ENCODE data around the gene AOC3.
"Not testable (repeated sequence)": the region's sequence is repeated elsewhere in the genome, so short reads cannot be mapped to it uniquely, and the experiment has no call there.

Gene AOC3

DNA sequence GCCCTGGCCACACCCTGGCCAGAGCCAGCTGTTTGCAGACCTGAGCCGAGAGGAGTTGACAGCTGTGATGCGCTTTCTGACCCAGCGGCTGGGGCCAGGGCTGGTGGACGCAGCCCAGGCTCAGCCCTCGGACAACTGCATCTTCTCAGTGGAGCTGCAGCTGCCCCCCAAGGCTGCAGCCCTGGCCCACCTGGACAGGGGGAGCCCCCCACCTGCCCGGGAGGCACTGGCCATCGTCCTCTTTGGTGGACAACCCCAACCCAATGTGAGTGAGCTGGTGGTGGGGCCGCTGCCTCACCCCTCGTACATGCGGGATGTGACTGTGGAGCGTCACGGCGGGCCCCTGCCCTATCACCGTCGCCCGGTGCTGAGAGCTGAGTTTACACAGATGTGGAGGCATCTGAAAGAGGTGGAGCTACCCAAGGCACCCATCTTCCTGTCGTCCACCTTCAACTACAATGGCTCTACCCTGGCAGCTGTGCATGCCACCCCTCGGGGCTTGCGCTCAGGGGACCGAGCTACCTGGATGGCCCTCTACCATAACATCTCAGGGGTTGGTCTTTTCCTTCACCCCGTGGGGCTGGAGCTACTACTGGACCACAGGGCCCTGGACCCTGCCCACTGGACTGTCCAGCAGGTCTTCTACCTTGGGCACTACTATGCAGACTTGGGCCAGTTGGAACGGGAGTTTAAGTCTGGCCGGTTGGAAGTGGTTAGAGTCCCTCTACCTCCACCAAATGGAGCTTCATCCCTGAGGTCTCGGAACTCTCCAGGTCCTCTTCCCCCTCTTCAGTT is 6.0 kb upstream of the AOC3 start:
- DNase-seq: peak; percentile 45

DNA sequence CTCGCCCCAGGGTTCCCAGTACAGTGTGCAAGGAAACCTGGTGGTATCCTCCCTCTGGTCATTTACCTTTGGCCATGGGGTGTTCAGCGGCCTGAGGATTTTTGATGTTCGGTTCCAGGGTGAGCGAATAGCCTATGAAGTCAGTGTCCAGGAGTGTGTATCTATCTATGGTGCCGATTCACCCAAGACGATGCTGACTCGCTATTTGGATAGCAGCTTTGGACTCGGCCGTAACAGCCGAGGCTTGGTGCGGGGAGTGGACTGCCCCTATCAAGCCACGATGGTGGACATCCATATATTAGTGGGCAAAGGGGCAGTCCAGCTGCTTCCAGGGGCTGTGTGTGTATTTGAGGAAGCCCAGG is 5.5 kb upstream of the AOC3 start:
- DNase-seq: no peak

DNA sequence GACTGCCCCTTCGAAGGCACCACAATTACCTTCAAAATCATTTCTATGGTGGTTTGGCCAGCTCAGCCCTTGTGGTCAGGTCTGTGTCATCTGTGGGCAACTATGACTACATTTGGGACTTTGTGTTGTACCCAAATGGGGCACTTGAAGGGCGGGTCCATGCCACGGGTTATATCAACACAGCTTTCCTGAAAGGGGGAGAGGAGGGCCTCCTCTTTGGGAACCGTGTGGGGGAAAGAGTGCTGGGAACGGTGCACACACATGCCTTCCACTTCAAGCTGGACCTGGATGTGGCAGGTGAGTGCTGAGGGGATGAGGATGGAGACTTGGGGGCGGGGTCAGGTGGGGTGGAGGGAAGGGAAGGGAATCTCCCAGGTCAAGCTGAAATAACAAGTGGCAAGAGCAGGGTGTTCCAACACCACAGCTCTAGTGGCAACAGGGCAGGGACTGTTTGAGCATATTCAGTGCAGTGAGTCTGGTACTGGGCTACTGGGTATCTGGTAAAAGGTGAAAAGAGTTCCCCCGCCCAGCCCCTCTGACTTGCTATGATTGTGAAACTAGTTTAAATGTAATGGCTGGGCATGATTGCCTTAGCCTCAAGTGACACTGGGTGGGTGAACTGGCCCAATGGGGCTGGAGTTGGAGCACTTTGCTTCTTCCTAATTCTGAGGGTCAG is 4.9 kb upstream of the AOC3 start:
- DNase-seq: peak; percentile 67

- DNase-seq: no peak
These were observed 4.3 kb upstream of the AOC3 start for GRCh38 chr17:42846594-42847280.

DNA sequence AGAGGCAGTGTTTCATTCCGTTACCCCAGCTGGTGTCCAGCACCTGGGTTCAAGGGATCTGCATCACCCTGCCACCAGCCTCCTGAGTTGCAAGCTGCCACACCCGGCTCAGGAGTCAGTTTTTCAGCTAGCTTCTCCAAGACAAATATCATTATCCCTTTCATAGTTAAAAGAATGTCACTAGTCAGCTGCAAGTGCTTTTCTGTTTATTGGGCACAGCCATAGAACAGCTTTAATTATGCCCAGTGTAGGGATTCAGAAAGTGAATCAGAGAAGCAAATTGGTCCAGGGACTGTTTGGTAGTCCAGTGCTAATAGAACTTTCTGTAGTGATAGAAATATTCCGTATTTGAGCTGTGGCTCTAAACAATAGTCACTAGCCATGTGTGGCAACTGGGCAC is 2.9 kb upstream of the AOC3 start:
- DNase-seq: no peak

DNA sequence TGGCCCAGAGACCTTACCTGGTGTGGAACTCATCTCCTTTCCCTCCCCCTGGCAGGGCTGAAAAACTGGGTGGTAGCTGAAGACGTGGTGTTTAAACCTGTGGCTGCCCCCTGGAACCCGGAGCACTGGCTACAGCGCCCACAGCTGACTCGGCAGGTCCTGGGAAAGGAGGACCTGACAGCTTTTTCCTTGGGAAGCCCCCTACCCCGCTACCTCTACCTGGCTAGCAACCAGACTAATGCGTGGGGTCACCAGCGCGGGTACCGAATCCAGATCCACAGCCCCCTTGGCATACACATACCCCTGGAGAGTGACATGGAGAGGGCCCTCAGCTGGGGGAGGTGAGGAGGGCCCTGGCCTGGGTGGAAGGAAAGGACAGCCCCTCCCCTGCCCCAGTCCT is 2.0 kb upstream of the AOC3 start:
- no peak for DNase-seq

DNA sequence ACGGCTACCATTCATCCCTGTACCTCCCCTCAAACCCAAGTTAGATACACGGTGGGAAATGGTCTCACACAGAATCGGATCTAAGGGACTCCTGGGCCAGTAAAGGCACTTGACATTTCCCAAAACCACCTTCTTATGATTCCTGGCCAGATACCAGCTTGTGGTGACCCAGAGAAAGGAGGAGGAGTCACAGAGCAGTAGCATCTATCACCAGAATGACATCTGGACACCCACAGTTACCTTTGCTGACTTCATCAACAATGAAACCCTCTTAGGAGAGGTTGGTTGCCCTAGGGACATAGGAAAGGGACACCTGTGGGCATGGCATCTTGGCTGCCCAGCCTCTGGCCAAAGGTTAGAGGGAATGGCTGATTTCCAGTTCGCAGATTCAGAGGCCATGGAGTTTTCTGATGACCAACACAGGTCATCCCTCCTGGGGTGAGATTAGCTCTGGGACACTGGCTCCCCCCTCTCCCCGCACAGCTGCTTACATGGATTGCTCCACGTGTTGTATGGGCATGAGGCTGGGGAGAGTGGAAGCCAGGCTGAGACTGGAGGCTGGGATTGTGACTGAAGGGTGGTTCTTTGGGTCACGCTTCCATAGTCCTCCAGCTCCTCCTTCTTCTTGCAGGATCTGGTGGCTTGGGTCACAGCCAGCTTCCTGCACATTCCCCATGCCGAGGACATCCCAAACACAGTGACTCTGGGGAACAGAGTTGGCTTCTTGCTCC is 1.4 kb upstream of the AOC3 start:
- DNase-seq: no peak

DNA sequence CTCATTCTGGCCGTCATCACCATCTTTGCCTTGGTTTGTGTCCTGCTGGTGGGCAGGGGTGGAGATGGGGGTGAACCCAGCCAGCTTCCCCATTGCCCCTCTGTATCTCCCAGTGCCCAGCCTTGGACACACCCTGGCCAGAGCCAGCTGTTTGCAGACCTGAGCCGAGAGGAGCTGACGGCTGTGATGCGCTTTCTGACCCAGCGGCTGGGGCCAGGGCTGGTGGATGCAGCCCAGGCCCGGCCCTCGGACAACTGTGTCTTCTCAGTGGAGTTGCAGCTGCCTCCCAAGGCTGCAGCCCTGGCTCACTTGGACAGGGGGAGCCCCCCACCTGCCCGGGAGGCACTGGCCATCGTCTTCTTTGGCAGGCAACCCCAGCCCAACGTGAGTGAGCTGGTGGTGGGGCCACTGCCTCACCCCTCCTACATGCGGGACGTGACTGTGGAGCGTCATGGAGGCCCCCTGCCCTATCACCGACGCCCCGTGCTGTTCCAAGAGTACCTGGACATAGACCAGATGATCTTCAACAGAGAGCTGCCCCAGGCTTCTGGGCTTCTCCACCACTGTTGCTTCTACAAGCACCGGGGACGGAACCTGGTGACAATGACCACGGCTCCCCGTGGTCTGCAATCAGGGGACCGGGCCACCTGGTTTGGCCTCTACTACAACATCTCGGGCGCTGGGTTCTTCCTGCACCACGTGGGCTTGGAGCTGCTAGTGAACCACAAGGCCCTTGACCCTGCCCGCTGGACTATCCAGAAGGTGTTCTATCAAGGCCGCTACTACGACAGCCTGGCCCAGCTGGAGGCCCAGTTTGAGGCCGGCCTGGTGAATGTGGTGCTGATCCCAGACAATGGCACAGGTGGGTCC is 607 bp downstream of the AOC3 start:
- DNase-seq: not testable (repeated sequence)

- DNase-seq: no peak
These were observed 1.4 kb downstream of the AOC3 start for GRCh38 chr17:42852351-42852750.

DNA sequence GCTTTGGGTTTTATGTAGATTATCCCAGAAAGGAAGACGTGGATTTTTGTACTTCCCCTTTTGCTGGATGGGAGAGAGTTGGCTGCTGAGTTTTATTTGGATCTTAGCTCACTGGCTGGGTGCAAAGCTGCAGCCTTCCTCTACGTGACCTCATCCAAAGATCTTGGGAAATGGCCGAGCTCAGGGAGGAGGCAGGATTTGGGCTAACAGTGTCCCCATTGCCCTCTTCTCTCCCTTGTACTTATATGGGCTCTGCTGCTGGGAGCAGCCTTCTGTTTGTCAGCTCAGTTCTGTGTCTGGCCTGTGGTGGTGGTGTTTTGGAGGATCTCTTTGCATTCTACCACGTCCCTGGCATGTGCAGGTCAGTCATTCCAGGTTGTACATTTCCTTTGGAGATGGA is 2.0 kb downstream of the AOC3 start:
- DNase-seq: no peak

GRCh38 chr17:42853597-42853967 is 2.6 kb downstream of the AOC3 start:
- no peak for DNase-seq

GRCh38 chr17:42853968-42854790 is 3.2 kb downstream of the AOC3 start:
- DNase-seq: no peak

DNA sequence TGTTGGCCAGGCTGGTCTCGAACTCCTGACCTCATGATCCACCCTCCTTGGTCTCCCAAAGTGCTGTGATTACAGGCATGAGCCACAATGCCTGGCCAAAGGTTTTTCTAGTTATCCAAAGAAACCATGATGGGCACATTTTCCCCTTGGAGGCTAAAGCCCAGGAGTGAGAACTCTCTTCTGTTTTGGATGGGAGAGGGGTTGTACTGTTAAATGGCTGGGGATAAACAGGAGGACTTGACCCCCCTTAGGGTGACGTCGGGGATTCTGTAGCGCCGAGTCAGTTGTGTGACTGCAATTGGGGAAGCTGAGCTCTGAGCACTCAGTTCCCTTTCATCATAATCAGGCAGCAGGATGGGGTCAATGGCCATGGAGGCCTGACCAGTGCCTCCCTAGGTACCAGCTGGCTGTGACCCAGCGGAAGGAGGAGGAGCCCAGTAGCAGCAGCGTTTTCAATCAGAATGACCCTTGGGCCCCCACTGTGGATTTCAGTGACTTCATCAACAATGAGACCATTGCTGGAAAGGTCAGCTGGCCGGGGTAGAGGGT is 4.1 kb downstream of the AOC3 start:
- DNase-seq: no peak

DNA sequence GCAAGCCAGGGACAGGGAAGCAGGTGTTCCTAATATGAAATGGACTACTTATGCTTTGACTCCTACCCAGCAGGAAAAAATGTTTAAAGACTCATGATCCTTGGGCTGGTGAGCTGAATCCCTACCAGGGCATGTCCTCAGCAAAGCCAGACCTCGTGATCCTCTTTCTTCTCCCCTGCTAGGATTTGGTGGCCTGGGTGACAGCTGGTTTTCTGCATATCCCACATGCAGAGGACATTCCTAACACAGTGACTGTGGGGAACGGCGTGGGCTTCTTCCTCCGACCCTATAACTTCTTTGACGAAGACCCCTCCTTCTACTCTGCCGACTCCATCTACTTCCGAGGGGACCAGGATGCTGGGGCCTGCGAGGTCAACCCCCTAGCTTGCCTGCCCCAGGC is 5.1 kb downstream of the AOC3 start:
- DNase-seq: not testable (repeated sequence)

DNA sequence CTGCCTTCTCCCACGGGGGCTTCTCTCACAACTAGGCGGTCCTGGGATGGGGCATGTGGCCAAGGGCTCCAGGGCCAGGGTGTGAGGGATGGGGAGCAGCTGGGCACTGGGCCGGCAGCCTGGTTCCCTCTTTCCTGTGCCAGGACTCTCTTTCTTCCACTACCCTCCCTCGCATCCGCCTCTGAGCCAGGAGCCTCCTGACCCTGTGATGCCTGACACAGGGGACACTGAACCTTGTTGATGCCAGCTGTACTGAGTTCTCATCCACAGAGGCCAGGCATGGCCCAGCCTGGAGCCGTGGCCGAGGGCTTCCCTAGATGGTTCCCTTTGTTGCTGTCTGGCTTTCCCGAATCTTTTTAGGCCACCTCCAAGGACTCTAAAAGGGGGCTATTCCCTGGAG is 5.5 kb downstream of the AOC3 start:
- DNase-seq: not testable (repeated sequence)

GRCh38 chr17:42857389-42857788 is 6.4 kb downstream of the AOC3 start:
- DNase-seq: no peak

- no peak for DNase-seq
These were observed 14.7 kb downstream of the AOC3 start for GRCh38 chr17:42865638-42866094.

DNA sequence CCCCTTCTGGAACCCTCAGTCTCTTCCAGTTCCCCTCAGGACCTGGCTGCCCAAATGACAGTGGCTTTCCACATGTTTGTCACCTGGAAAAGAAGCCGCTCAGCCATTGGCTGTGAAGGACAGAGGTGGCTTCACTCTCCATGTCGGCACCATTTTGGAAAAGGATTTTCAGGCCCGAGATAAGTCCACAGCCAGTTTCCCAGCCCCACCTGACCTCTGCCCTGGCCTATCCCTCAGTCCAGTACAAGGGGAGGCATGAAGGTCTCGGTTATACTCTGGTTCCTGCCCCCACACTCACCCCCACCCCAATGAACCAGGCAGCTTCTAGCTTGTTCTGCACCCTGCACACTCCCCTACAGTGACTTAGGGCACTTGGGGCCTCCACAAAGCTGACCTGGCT is 15.2 kb downstream of the AOC3 start:
- DNase-seq: no peak

DNA sequence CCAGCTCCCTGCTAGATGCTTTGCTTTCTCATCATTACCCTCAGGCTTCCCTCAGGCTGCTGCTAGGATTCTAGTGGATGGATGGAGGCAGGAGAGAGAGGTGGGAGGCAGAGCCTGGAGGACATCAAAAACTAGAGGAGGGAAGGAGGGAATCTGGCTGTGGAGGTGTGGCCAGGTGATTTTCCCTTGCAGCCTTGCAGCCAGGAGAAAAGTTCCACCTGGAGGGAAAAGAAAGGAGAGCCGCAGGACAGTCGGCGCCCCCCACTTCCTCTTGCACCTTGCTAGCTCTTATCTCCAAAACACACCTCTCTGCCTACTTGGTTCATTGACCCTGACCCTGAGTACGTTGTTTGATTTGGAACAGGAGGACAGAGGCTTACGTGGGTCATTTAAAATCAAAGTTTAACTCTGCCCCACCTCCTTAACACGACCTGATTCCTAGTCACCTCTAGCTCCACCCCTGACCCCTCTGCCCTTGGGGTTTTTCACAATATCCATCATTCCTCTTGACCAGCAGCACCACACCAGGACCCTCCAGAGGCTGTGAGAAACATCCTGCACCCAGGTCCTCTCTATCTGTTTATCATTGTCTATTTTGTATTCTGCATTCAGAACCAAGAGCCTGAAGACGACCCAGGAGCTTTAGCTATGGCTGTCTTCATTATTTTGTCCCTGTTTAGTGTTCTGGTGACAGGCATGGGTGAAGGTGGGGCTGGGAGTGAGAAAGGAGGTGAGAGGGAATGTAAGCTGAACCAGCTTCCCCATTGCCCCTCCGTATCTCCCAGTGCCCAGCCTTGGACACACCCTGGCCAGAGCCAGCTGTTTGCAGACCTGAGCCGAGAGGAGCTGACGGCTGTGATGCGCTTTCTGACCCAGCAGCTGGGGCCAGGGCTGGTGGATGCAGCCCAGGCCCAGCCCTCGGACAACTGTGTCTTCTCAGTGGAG is 15.9 kb downstream of the AOC3 start:
- no peak for DNase-seq
